A673 (cell line): ENCODE measurements around the gene HLA-C. TPM values are rescaled to one million over a fixed set of nuclear protein-coding genes. Genes with fewer than 3 reads are reported as not detected.

Source experiments
- BruUV-seq: library from RNA; stranded (reverse); fragments of 400-500 nt; replicated peaks from 2 replicates; lab custom pipeline; 2021; lab: Mats Ljungman, UMichigan
- CTCF ChIA-PET: fragments of 300-600 bp; sonication (Branson Sonifier 250); formaldehyde crosslinking; loops from one replicate; lab custom pipeline; 2022; ENCODE audit warnings: antibody characterized with exemption; lab: Charles Lee
- POLR2A ChIA-PET: fragments of 300-600 bp; sonication (Branson Sonifier 250); formaldehyde crosslinking; loops from one replicate; lab custom pipeline; 2022; ENCODE audit warnings: antibody characterized with exemption; ENCODE audit not compliant: low non-redundant PET; lab: Charles Lee
- DNase-seq: peaks from one replicate; pipeline ENCODE4 v3.0.0-alpha.2; 2015; ENCODE audit warnings: low spot score
- H3K27ac ChIP-seq: fragments of 200-600 bp; sonication (generic); 2 replicates; pipeline ENCODE4 v1.5.1; 2016; ENCODE audit warnings: mixed run types, low read depth, mild to moderate bottlenecking, mixed read lengths, antibody characterized with exemption, low read length; ENCODE audit not compliant: poor library complexity, severe bottlenecking
- H3K27me3 ChIP-seq: fragments of 200-600 bp; sonication (generic); replicated peaks from 2 replicates; pipeline ENCODE4 v1.6.1; 2017; ENCODE audit warnings: mixed run types, low read depth, mild to moderate bottlenecking, mixed read lengths, antibody characterized with exemption, low read length; ENCODE audit not compliant: insufficient read depth, poor library complexity
- H3K36me3 ChIP-seq: fragments of 200-600 bp; sonication (generic); 2 replicates; pipeline ENCODE4 v1.6.1; 2016; ENCODE audit warnings: mixed run types, mild to moderate bottlenecking, mixed read lengths, antibody characterized with exemption, low read length; ENCODE audit not compliant: insufficient read depth, poor library complexity, severe bottlenecking
- H3K4me1 ChIP-seq: fragments of 200-600 bp; sonication (generic); 2 replicates; pipeline ENCODE4 v1.6.1; 2017; ENCODE audit warnings: mixed run types, mild to moderate bottlenecking, mixed read lengths, antibody characterized with exemption, low read length; ENCODE audit not compliant: insufficient read depth, poor library complexity, severe bottlenecking
- H3K4me3 ChIP-seq: fragments of 200-600 bp; sonication (generic); 2 replicates; pipeline ENCODE4 v1.5.1; 2016; ENCODE audit warnings: low read depth, mixed run types, mild to moderate bottlenecking, mixed read lengths, low read length; ENCODE audit not compliant: poor library complexity, severe bottlenecking
- H3K9me3 ChIP-seq: fragments of 200-600 bp; sonication (generic); 2 replicates; pipeline ENCODE4 v1.6.1; 2016; ENCODE audit warnings: mixed run types, low read depth, mild to moderate bottlenecking, mixed read lengths, antibody characterized with exemption, low read length; ENCODE audit not compliant: poor library complexity, severe bottlenecking
- CTCF ChIP-seq: fragments of 300-800, 200-600 bp; sonication (generic); conservative IDR thresholded peaks from 2 replicates; pipeline ENCODE4 v1.5.1; 2017; ENCODE audit warnings: low read depth, mild to moderate bottlenecking, antibody characterized with exemption, low read length, moderate library complexity, mixed read lengths
- EZH2 ChIP-seq: fragments of 200-600 bp; sonication (generic); IDR thresholded peaks from 2 replicates; pipeline ENCODE4 v1.6.1; 2017; ENCODE audit warnings: borderline replicate concordance, low read depth, mild to moderate bottlenecking, mixed read lengths, antibody characterized with exemption, low read length; ENCODE audit not compliant: poor library complexity, severe bottlenecking
- intact Hi-C: fragments of 100-400 bp; cut with micrococcal nuclease; formaldehyde crosslinking; loops from one replicate; pipeline ENCODE4 v1.10.0; 2022; ENCODE audit not compliant: unreplicated experiment
- total RNA-seq: library from RNA; stranded (reverse); gene quantifications from 2 replicates; pipeline ENCODE4 v1.2.3, GENCODE V29; 2021

The HLA-C gene
- total RNA-seq, 1 experiment from 2014 or later = 121 TPM

DNA sequence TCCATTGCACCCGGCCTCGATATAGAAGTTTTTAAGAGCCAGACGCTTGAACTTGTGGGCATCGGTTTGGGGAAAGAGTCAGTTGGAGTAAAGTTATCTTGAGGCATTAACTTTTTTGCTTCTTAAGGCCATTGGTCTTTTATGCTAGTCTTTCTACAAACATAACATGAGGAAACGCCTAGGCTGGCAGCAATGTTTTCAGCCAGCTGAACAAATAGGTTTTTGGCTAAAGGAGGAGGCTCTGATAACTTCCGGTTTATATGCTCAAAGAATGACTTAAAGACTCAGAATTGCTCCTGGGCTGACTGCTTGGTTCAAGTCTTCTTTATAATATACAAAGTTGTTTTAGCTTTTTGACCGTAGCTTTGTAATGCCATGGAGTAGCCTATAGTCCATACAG is 46.2 kb downstream of the HLA-C start:
- no peak for DNase-seq
- Histone ChIP-seq H3K36me3 (no peaks in the 10 kb centered on the region), H3K27ac (no peak overlapping the region), H3K27me3 (no peaks in the 10 kb centered on the region), H3K4me3 (no peak overlapping the region), H3K4me1 (no peaks in the 10 kb centered on the region), H3K9me3 (no peaks in the 10 kb centered on the region)
- ChIA-PET CTCF (no interaction called here), POLR2A (no interaction called here)
- BruUV-seq = no TSS peak
- TF ChIP-seq EZH2 (no peak), CTCF (no peak)
- intact Hi-C loops = no loop called here

GRCh38 chr6:31222496-31222895 is 49.4 kb downstream of the HLA-C start:
- no peak for DNase-seq
- CTCF ChIA-PET = no interaction called here
- Histone ChIP-seq H3K27ac (no peak overlapping the region), H3K9me3 (no peaks in the 10 kb centered on the region), H3K36me3 (no peaks in the 10 kb centered on the region), H3K4me1 (no peaks in the 10 kb centered on the region), H3K4me3 (no peak overlapping the region), H3K27me3 (no peaks in the 10 kb centered on the region)
- TF ChIP-seq EZH2 (no peak), CTCF (no peak)
- POLR2A ChIA-PET = no interaction called here
- intact Hi-C loops = no loop called here
- BruUV-seq = no TSS peak

Other genes with a start within 250 kb of the HLA-C start
- gene C6orf15, start 159.5 kb downstream of the HLA-C start, total RNA-seq = not detected in 2 replicates
- 0.74 TPM in 1 of 2 replicates, not detected in the other for gene PSORS1C1, start 157.3 kb downstream of the HLA-C start, total RNA-seq
- gene CDSN, start 151.6 kb downstream of the HLA-C start, total RNA-seq = not detected in 2 replicates
- gene PSORS1C2, start 133.0 kb downstream of the HLA-C start, total RNA-seq = not detected in 2 replicates
- gene CCHCR1, start 114.3 kb downstream of the HLA-C start, total RNA-seq = 51.7 and 58.0 TPM in 2 replicates
- 31.8 and 39.1 TPM in 2 replicates for gene TCF19, start 113.5 kb downstream of the HLA-C start, total RNA-seq
- not detected in 2 replicates for gene POU5F1, start 101.4 kb downstream of the HLA-C start, total RNA-seq
- gene HLA-B, start 85.1 kb upstream of the HLA-C start, total RNA-seq = 27.3 and 29.9 TPM in 2 replicates
- gene MICA, start 131.5 kb upstream of the HLA-C start, total RNA-seq = 31.6 and 41.2 TPM in 2 replicates
- 11.1 and 12.7 TPM in 2 replicates for gene MICB, start 226.1 kb upstream of the HLA-C start, total RNA-seq